ENCODE measurements around the gene RNF112. TPM values are rescaled to one million over a fixed set of nuclear protein-coding genes. Genes with fewer than 3 reads are reported as not detected.

Gene RNF112
- total and polyA plus RNA-seq, 2 of the 8 experiments (the other 6 are each of a cell fraction or from before 2014, with no cell fraction given) = 1.1 to 2.2 TPM

DNA sequence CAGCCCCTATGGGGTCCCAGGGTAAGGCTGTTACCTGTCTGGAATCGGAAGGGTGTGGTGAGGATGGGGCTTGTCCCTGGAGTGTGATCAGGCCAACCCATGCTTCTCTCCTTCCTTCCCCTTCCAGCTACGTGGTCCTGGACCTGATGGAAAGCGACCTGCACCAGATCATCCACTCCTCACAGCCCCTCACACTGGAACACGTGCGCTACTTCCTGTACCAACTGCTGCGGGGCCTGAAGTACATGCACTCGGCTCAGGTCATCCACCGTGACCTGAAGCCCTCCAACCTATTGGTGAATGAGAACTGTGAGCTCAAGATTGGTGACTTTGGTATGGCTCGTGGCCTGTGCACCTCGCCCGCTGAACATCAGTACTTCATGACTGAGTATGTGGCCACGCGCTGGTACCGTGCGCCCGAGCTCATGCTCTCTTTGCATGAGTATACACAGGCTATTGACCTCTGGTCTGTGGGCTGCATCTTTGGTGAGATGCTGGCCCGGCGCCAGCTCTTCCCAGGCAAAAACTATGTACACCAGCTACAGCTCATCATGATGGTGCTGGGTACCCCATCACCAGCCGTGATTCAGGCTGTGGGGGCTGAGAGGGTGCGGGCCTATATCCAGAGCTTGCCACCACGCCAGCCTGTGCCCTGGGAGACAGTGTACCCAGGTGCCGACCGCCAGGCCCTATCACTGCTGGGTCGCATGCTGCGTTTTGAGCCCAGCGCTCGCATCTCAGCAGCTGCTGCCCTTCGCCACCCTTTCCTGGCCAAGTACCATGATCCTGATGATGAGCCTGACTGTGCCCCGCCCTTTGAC is 30.3 kb upstream of the RNF112 start:
- Histone ChIP-seq H2AK5ac (ENCODE audit: low read depth, low read length) (no peak overlapping the region), H3K56ac (replicated peaks; ENCODE audit: insufficient read length, low read depth, low read length) (no peak overlapping the region), H3K4ac (replicated peaks; ENCODE audit: insufficient read length, low read depth, low read length) (no peak overlapping the region), H3K14ac (ENCODE audit: insufficient read length) (no peak overlapping the region), H2BK120ac (replicated peaks; ENCODE audit: low read depth, low read length) (no peak overlapping the region), H2AFZ (ENCODE audit: low read length) (no peak overlapping the region), H3K18ac (ENCODE audit: extremely low read depth, low read length) (no peak overlapping the region), H3K79me2 (ENCODE audit: control insufficient read depth in 1 of 2, insufficient read depth in 2 of 2, low read length in 2 of 2) (peaks cover 0 to 30% of the 10 kb centered on the region in 2 experiments; a peak in 2 of 4 replicates), H3K4me3 (ENCODE audit: extremely low read depth in 1 of 4, insufficient read depth in 2 of 4, low read depth in 3 of 4, low read length in 4 of 4) (no peak overlapping the region), H3K79me1 (ENCODE audit: low read depth, low read length) (peaks cover 13% of the 10 kb centered on the region), H2BK20ac (ENCODE audit: low read length) (no peak overlapping the region), H2BK12ac (ENCODE audit: low read depth, low read length) (no peak overlapping the region), H3K27ac (ENCODE audit: low read depth, low read length) (peak overlapping the region; percentile 33; the same call in 1 of the 2 replicates), H2BK15ac (ENCODE audit: low read length) (no peak overlapping the region), H4K8ac (ENCODE audit: extremely low read depth, insufficient read depth, low read length) (no peak overlapping the region), H3K23ac (ENCODE audit: insufficient read length) (no peak overlapping the region), H3K36me3 (ENCODE audit: control insufficient read depth in 2 of 4, insufficient read depth in 4 of 4, low read length in 3 of 4) (peaks cover 33 to 61% (median 40%) of the 10 kb centered on the region in 4 experiments), H4K20me1 (replicated peaks in 1 of 2; ENCODE audit: control insufficient read depth in 1 of 2, insufficient read depth in 2 of 2, low read length in 2 of 2) (peaks cover 3 to 27% of the 10 kb centered on the region in 2 experiments), H3K23me2 (ENCODE audit: low read depth, low read length) (peaks cover 8% of the 10 kb centered on the region; the same call in 1 of the 2 replicates), H3K9me3 (ENCODE audit: insufficient read depth in 2 of 2, low read depth in 1 of 2, low read length in 1 of 2) (no peaks in the 10 kb centered on the region), H2BK5ac (ENCODE audit: low read depth, low read length) (no peak overlapping the region), H3K4me1 (replicated peaks in 1 of 4; ENCODE audit: control insufficient read depth in 3 of 4, insufficient read depth in 4 of 4, low read length in 3 of 4) (peaks cover 0 to 9% (median 4%) of the 10 kb centered on the region in 4 experiments), H3K27me3 (replicated peaks in 1 of 4; ENCODE audit: control insufficient read depth in 3 of 4, extremely low read depth in 1 of 4, insufficient read depth in 3 of 4, low read length in 3 of 4) (no peaks in the 10 kb centered on the region), H4K91ac (replicated peaks; ENCODE audit: insufficient read length, low read length) (no peak overlapping the region), H4K5ac (ENCODE audit: insufficient read length, low read depth, low read length) (no peak overlapping the region), H3K4me2 (ENCODE audit: insufficient read depth in 1 of 2, low read depth in 2 of 2, low read length in 2 of 2) (no peak overlapping the region), H3K9ac (replicated peaks in 1 of 4; ENCODE audit: extremely low read depth in 1 of 4, low read depth in 3 of 4, low read length in 3 of 4) (no peak overlapping the region)
- no peak for FAIRE-seq
- POLR2A ChIA-PET (ENCODE audit: partially characterized antibody) = interaction anchor here (0.6 to 3.8 kb wide), 4 partner anchors 9 to 836 kb away, joined by 4 to 17 read pairs (median 4); no protein-coding TSS in a partner anchor
- no peak for DNase-seq (ENCODE audit: low read depth in 1 of 2, low spot score in 2 of 2)
- WGBS, 2 experiments (ENCODE audit: extremely low coverage in 1 of 2, insufficient coverage in 1 of 2, insufficient read length in 1 of 2, insufficient replicate concordance in 2 of 2, low coverage in 1 of 2, low lambda C conversion rate in 2 of 2, missing lambda C conversion rate in 1 of 2) = 96% methylated on average over 29 of the region's 29 CpGs; no CpG with 5 or more reads in 1 of the 2 experiments
- CTCF ChIA-PET (ENCODE audit: partially characterized antibody) = interaction anchor here (1.0 to 2.0 kb wide), 5 partner anchors 15 to 133 kb away, joined by 3 to 7 read pairs (median 3); no protein-coding TSS in a partner anchor
- TF ChIP-seq EP300 (IDR thresholded peaks at IDR 0.05; ENCODE audit: borderline replicate concordance in 1 of 2, low read depth in 2 of 2, low read length in 2 of 2) = no peak
- no peak for TF ChIP-seq CTBP2 (IDR thresholded peaks at IDR 0.05; ENCODE audit: borderline replicate concordance, insufficient read depth, insufficient read length, low read length)
- TF ChIP-seq, protein P1, sequence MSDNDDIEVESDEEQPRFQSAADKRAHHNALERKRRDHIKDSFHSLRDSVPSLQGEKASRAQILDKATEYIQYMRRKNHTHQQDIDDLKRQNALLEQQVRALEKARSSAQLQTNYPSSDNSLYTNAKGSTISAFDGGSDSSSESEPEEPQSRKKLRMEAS (IDR thresholded peaks at IDR 0.05) = no peak
- no peak for TF ChIP-seq RXRA (IDR thresholded peaks at IDR 0.05; ENCODE audit: insufficient read depth, low read depth, low read length)
- TF ChIP-seq CREB1 (IDR thresholded peaks at IDR 0.05) = no peak
- TF ChIP-seq SP1 (IDR thresholded peaks at IDR 0.05; ENCODE audit: low read depth, low read length) = no peak
- TF ChIP-seq PHF8 (conservative IDR thresholded peaks at IDR 0.05; ENCODE audit: low read depth, low read length) = no peak
- TF ChIP-seq TCF12 (IDR thresholded peaks at IDR 0.05; ENCODE audit: low read depth, low read length) = no peak
- TF ChIP-seq JUN (IDR thresholded peaks at IDR 0.05; ENCODE audit: low read depth, low read length) = no peak
- TF ChIP-seq KDM4A (IDR thresholded peaks at IDR 0.05; ENCODE audit: low read depth, low read length, severe bottlenecking) = no peak
- TF ChIP-seq, protein P2, sequence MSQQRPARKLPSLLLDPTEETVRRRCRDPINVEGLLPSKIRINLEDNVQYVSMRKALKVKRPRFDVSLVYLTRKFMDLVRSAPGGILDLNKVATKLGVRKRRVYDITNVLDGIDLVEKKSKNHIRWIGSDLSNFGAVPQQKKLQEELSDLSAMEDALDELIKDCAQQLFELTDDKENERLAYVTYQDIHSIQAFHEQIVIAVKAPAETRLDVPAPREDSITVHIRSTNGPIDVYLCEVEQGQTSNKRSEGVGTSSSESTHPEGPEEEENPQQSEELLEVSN (IDR thresholded peaks at IDR 0.05) = no peak

All from H1 (cell line).